GM10248 (cell line): ENCODE measurements around the gene SMPX.
"Not testable (repeated sequence)": the region's sequence is repeated elsewhere in the genome, so short reads cannot be mapped to it uniquely, and the experiment has no call there.

Source experiments
- CTCF ChIA-PET: fragments of 300-600 bp; sonication (Branson Sonifier 250); formaldehyde crosslinking; extraction: SDS; loops from one replicate; lab custom pipeline; 2021; ENCODE audit warnings: antibody characterized with exemption; lab: Yijun Ruan, JAX
- POLR2A ChIA-PET: fragments of 350-650 bp; sonication (Branson Sonifier 250); formaldehyde crosslinking; extraction: SDS; loops from one replicate; lab custom pipeline; 2020; ENCODE audit warnings: antibody characterized with exemption; lab: Yijun Ruan, JAX
- DNase-seq: peaks from one replicate; pipeline ENCODE4 v3.0.0; 2012; ENCODE audit errors: extremely low spot score
- TF ChIP-seq, protein P1 (sequence below): IDR thresholded peaks from 2 replicates; pipeline ENCODE4 v1.5.1; 2012; ENCODE audit warnings: mild to moderate bottlenecking, low read depth; ENCODE audit errors: extremely low read depth, missing control alignments, control extremely low read depth

Gene SMPX

GRCh38 chrX:21798677-21799219 lies 40.8 kb upstream of the SMPX start:
- ChIA-PET POLR2A (no interaction called here), CTCF (no interaction called here)
- DNase-seq: no peak
- TF ChIP-seq, protein P1, sequence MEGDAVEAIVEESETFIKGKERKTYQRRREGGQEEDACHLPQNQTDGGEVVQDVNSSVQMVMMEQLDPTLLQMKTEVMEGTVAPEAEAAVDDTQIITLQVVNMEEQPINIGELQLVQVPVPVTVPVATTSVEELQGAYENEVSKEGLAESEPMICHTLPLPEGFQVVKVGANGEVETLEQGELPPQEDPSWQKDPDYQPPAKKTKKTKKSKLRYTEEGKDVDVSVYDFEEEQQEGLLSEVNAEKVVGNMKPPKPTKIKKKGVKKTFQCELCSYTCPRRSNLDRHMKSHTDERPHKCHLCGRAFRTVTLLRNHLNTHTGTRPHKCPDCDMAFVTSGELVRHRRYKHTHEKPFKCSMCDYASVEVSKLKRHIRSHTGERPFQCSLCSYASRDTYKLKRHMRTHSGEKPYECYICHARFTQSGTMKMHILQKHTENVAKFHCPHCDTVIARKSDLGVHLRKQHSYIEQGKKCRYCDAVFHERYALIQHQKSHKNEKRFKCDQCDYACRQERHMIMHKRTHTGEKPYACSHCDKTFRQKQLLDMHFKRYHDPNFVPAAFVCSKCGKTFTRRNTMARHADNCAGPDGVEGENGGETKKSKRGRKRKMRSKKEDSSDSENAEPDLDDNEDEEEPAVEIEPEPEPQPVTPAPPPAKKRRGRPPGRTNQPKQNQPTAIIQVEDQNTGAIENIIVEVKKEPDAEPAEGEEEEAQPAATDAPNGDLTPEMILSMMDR: no peak

- ChIA-PET POLR2A (no interaction called here), CTCF (no interaction called here)
- TF ChIP-seq, protein P1: no peak
- no peak for DNase-seq
These were observed 24.1 kb upstream of the SMPX start for GRCh38 chrX:21781976-21782375.

GRCh38 chrX:21781525-21781924 lies 23.6 kb upstream of the SMPX start:
- ChIA-PET CTCF (no interaction called here), POLR2A (no interaction called here)
- TF ChIP-seq, protein P1: no peak
- DNase-seq: no peak

DNA sequence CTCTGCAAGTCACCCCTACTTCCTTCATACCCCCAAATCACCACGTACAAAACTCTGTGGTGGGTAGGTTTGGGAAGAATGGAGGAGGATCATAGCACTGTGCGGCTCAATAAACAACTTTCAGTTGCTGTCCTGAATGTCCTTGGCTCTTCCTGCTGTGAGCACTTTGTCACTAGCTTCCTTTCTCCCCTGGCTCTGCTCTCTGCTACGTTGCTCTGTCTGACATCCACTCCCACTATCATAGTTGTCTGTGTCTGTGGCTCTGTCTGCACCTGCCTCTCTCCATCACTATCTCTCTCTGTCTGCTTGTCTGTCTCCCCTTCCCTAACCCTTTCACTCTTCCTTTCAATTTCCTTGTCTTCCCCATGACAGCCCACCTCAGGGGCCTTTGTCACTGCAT lies 21.2 kb upstream of the SMPX start:
- TF ChIP-seq, protein P1: no peak
- ChIA-PET POLR2A (no interaction called here), CTCF (no interaction called here)
- no peak for DNase-seq

- TF ChIP-seq, protein P1: no peak
These were observed 20.3 kb upstream of the SMPX start for GRCh38 chrX:21778236-21778635.

GRCh38 chrX:21775128-21775527 lies 17.2 kb upstream of the SMPX start:
- POLR2A ChIA-PET, DNase-seq, CTCF ChIA-PET: not testable (repeated sequence)

More at GRCh38 chrX:21778236-21778635, 20.3 kb upstream of the SMPX start:
- no peak for DNase-seq
- ChIA-PET CTCF (no interaction called here), POLR2A (no interaction called here)

DNA sequence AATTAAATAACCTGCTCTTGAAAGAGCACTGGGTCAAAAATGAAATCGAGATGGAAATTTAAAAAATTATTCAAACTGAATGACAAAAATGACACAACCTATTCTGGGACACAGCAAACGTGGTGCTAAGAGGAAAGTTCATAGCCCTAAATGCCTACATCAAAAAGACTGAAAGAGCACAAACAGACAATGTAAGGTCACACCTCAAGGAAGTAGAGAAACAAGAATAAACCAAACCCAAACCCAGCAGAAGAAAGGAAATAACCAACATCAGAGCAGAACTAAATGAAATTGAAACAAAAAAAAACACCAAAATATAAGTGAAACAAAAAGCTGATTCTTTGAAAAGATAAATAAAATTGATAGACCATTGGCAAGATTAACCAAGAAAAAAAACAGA lies 15.1 kb upstream of the SMPX start:
- POLR2A ChIA-PET, CTCF ChIA-PET, DNase-seq: not testable (repeated sequence)
